Measurements from ENCODE around the gene OR51I1.

Gene OR51I1

GRCh38 chr11:5441414-5441813 lies at the start of gene OR51I1:
Gene OR51I1 (minus strand): TSS chr11:5441514. CDS start chr11:5441514, 0 bp downstream.
- no peak for DNase-seq (ENCODE audit: low spot score)

- no peak for DNase-seq (ENCODE audit: low spot score)
These were observed 48.5 kb upstream of the OR51I1 start for GRCh38 chr11:5489576-5490357.

- DNase-seq (ENCODE audit: low spot score): no peak
These were observed 47.6 kb upstream of the OR51I1 start for GRCh38 chr11:5488798-5489399.

- no peak for DNase-seq (ENCODE audit: low spot score)
These were observed 47.1 kb upstream of the OR51I1 start, which contains the start of gene OR52D1 for GRCh38 chr11:5488385-5488784. Gene OR52D1 (plus strand): TSS chr11:5488685. CDS start chr11:5488707, 22 bp downstream.

- no peak for DNase-seq (ENCODE audit: low spot score)
These were observed 45.1 kb upstream of the OR51I1 start for GRCh38 chr11:5486421-5486820.

- no peak for DNase-seq (ENCODE audit: low spot score)
These were observed 44.7 kb upstream of the OR51I1 start for GRCh38 chr11:5486003-5486402.

GRCh38 chr11:5476186-5476819 lies 35.0 kb upstream of the OR51I1 start:
- peak; percentile 63 for DNase-seq (ENCODE audit: low spot score)

- DNase-seq (ENCODE audit: low spot score): no peak
These were observed 32.6 kb upstream of the OR51I1 start for GRCh38 chr11:5473921-5474320.

GRCh38 chr11:5467527-5467926 lies 26.2 kb upstream of the OR51I1 start:
- DNase-seq (ENCODE audit: low spot score): no peak

GRCh38 chr11:5460983-5461621 lies 19.8 kb upstream of the OR51I1 start:
- no peak for DNase-seq (ENCODE audit: low spot score)

GRCh38 chr11:5449432-5449831 lies 8.1 kb upstream of the OR51I1 start:
- no peak for DNase-seq (ENCODE audit: low spot score)

GRCh38 chr11:5449023-5449422 lies 7.7 kb upstream of the OR51I1 start, which contains the start of gene OR51I2:
Gene OR51I2 (plus strand): TSS chr11:5449323. CDS start chr11:5453489, 4,166 bp downstream.
- DNase-seq (ENCODE audit: low spot score): no peak

- DNase-seq (ENCODE audit: low spot score): no peak
These were observed 2.6 kb upstream of the OR51I1 start for GRCh38 chr11:5443835-5444393.

GRCh38 chr11:5423131-5423530 lies 18.2 kb downstream of the OR51I1 start:
- no peak for DNase-seq (ENCODE audit: low spot score)

- no peak for DNase-seq (ENCODE audit: low spot score)
These were observed 19.5 kb downstream of the OR51I1 start, which contains the start of gene OR51Q1 for GRCh38 chr11:5421811-5422210. Gene OR51Q1 (plus strand): TSS chr11:5422111. CDS start chr11:5422201, 90 bp downstream.

- DNase-seq (ENCODE audit: low spot score): no peak
These were observed 20.3 kb downstream of the OR51I1 start for GRCh38 chr11:5420993-5421392.

- no peak for DNase-seq (ENCODE audit: low spot score)
These were observed 36.1 kb downstream of the OR51I1 start for GRCh38 chr11:5405173-5405572.

- no peak for DNase-seq (ENCODE audit: low spot score)
These were observed 42.4 kb downstream of the OR51I1 start for GRCh38 chr11:5398936-5399335.

- DNase-seq (ENCODE audit: low spot score): no peak
These were observed 47.2 kb downstream of the OR51I1 start for GRCh38 chr11:5394091-5394490.

All from HuH-7 (cell line).